CD4-positive, alpha-beta T cell treated with Interleukin-21 for 1 hour (primary cell): Measurements from ENCODE around the gene OR2AT4.
"Not testable (repeated sequence)": the region's sequence is repeated elsewhere in the genome, so short reads cannot be mapped to it uniquely, and the experiment has no call there.

Experiments
- DNase-seq: peaks from one replicate; pipeline ENCODE4 v3.0.0-alpha.2; 2020

Gene OR2AT4

DNA sequence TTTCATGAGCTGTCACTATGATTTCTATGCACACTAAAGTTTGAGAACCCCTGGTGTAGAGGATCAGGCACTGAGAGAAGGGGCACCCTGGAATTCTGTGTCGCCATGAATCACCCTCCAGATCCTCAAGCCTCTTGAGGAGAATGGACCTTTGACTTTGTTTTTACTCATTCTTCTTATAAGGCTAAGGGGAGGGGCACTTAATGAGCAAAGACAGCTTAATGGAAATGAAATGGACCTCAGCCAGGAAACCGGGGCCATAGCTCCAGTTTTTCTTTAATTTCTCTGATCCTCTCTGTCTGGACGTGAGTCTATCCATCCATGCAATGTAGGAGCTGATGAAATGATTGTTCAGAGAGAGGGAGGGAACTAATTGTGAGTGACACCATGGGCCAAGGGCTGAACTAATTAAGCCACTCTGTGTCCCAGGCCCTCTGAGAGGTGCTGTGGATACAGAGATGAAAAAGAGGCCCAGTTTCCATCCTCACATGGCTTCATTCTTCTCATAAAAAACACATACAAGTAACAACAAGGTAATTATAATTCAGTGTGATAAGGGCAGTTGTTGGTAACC, 32.8 kb downstream of the OR2AT4 start:
- no peak for DNase-seq

DNA sequence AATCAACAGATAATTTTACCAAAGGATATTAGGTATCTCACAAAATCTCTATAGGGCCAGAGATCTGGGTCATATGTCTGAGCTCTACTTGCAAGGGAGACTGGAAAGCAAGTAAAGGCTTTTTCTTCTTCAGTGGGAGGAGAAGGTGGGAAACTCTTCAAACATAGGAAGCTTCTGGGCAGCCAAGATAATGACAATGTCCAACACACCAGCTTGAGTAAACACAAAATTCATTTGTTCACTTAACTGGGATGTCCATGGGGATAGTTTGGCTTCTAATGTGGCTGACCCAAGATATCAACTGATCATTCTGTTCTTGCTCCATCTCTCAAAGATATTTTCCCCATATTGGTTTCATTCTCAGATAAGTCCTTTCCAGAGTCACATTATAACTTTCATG, 37.4 kb downstream of the OR2AT4 start:
- no peak for DNase-seq

DNA sequence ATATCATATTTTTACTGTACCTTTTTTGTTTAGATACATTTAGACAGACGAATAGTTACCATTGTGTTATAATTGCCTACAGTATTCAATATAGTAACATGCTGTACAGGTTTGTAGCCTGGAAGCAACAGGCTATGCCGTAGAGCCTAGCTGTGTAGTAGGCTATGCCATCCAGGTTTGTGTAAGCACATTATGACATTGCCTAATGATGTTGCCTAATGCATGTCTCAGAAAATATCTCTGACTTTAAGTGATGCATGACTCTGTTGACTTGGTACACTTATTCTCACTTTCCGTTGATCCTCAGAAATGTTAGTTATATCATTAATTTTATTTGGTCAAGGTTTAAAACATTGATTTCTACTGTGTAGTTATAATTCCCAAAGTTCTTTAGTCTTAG, 39.9 kb downstream of the OR2AT4 start:
- DNase-seq: no peak

DNA sequence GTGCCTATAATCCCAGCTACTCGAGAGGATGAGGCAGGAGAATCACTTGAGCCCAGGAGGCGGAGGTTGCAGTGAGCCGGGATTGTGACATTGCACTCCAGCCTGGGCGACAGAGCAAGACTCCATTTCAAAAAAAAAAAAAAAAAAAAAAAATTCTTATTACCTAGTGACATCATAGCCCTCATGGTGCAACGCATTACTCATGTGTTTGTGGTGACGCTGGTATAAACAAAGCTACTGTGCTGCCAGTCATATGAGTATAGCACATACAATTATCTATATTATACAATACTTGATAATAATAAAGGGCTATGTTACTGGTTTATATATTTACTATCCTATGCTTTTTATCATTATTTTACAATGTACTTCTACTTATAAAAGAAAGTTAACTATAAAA, 41.2 kb downstream of the OR2AT4 start:
- DNase-seq: no peak

DNA sequence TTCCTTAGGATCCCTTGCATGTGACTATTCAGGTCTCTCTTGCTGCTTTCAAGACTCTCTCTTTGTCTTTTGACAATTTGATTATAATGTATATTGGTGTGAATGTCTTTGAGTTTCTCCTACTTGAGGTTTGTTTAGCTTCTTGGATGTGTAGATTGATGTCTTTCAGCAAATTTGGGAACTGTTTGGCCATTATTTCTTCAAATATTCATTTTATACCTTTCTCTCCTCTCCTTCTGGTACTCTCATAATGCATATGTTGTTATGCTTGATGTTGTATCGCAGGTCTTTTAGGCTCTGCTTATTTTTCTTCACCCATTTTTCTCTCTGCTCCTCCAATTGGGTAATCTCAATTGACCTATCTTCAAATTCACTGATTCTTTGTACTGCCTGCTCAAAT, 44.2 kb downstream of the OR2AT4 start:
- DNase-seq: no peak

DNA sequence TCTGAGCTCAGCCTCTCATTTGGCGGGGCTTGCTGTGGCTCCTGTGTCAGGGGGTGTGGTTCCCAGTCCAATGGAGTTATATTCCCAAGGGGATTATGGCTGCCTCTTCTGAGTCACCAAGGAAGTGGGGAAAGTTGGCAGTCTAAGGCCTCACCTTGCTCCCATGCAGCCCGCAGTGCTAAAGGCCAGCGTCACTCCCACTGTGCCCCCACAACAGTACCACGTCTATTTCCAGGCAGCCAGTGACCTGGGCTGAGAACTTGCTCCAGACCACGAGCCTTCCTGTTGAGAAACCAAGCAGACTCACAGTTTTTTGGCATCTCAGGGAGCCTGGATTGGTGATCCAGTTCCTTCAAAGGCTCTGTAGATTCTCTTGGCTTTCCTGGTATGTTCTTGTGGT, 45.6 kb downstream of the OR2AT4 start:
- no peak for DNase-seq

DNA sequence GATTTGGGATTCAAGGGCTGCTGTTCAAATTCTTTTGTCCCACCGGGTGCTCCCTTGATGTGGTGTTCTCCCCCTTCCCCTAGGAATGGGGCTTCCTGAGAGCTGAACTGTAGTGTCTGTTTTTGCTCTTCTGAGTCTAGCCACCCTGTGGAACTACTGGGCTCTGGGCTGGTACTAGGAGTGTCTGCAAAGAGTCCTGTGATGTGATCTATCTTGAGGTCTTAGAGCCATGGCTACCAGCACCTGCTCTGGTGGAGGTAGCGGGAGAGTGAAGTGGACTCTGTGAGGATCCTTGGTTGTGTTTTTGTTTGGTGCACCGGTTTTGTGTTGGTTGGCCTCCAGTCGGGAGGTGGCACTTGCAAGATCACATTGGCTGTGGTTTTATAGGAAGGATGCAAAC, 46.2 kb downstream of the OR2AT4 start:
- DNase-seq: no peak

DNA sequence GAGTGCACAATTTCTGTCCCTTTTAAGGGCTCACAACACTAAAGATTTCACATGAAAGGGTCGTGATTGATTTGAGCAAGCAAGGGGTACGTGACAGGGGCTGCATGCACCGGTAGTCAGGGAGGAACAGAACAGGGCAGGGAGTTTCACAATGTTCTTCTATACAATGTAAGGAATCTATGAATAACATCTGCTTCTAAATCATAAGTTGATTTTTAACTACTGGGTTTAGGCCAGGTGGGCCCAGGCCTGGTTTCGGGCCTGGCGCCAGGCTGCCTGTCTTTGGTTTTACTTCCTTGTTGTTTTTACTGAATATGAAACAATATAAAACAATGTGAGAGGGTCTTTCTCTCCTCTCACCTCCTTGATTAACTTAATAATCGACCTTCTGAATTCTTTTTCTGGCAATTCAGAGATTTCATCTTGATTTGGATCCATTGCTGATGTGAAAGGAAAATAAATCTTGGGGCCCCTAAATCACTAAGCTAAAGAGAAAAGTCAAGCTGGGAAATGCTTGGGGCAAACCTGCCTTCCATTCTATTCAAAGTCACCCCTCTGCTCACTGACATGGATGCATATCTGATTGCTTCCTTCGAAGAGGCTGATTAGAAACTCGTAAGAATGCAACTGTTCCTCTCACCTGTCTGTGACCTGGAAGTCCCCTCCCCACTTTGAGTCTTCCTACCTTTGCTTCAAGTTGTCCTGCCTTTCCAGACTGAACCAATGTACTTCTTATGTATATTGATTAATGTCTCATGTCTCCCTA, 47.0 kb downstream of the OR2AT4 start:
- DNase-seq: not testable (repeated sequence)

DNA sequence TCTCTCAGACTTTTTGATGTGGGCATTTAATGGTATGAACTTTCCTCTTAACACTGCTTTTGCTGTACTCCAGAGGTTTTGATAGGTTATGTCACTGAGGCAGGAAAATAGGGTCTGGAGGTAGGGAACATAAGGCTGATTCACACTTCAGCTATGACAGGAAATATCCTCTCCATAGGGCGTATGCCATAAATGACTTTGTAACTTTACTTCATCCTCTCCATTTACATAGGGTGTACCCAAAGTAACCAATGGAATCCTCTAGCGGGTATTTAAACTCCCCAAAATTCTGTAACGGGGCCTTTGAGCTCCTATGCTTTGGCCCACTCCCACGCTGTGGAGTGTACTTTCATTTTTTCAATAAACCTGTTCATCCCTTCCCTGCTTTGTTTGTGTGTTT, 49.5 kb downstream of the OR2AT4 start:
- no peak for DNase-seq

DNA sequence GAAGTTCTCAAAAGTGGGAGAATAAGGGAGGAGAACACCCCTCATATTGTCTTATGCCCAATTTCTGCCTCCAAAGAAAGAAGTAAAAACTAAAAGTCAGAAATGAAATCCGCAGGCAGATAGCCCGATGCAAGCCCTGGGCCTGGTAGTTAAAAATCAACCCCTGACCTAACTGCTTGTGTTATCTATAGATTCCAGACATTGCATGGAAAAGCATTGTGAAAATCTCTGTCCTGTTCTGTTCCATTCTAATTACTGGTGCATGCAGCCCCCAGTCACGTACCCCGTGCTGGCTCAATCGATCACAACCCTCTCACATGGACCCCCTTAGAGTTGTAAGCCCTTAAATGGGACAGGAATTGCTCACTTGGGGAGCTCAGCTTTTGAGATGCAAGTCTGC, 50.0 kb downstream of the OR2AT4 start:
- DNase-seq: not testable (repeated sequence)

DNA sequence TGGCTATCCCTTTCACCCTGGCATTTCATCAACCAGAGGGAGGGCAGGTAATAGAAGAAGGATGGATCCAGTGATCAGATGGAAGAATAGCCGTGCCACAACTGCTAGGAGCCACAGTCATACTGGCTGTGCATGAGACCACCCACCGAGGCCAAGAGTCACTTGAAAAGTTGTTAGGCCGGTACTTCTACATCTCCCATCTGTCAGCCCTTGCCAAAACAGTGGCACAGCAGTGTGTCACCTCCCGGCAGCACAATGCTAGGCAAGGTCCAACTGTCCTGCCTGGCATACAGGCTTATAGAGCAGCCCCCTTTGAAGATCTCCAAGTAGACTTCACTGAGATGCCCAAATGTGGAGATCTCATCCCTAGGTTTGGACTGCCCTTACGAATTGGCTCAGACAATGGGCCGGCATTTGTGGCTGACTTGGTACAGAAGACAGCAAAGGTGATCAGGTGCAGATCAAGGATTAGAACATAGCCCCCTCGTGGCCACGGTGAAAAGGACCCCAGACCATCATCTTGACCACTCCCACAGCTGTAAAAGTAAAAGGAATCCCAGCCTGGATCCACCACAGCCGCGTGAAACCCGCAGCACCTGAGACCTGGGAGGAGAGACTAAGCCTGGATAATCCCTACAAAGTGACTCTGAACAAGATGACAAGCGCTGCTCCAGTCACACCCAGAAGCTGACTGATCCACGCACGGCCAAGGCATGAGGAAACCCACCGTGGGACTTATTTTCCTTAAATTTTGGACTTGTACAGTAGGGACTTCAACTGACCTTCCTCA, 52.1 kb downstream of the OR2AT4 start:
- DNase-seq: not testable (repeated sequence)

DNA sequence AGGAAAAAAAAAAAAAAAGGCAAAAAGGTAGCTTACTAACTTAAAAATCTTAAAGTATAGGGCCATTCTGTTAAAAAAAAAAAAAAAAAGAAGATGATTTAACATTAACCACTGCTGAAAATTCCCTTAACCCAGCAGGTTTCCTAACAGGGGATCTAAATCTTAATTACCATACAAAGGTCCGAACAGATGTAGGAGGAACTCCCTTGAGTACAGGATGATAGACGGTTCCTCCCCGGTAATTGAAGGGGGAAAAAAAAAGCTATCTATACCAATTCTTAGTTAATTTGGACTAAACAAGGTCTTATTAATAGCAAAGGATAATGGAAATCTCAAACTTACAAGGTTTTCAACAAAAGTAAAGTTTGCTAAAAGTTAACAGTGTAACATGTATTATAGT, 54.9 kb downstream of the OR2AT4 start:
- DNase-seq: not testable (repeated sequence)

DNA sequence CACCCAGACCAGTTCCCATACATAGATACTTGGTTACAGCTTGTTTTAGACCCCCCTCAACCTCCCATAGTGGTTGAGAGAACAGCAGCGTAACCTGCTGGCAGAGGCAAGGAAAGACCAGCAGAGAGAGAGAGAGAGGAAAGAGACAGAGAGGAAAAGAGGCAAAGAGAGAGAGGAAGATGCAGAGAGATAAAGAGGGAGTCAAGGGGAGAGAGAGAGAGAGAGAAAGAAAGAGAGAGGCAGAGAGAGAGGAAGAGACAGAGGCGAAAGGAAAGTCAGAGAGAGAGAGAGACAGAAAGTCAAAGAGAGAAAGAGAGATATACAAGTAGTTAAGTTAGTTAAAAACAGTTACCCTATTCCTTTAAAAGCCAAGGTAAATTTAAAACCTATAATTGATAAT, 55.4 kb downstream of the OR2AT4 start:
- DNase-seq: no peak

DNA sequence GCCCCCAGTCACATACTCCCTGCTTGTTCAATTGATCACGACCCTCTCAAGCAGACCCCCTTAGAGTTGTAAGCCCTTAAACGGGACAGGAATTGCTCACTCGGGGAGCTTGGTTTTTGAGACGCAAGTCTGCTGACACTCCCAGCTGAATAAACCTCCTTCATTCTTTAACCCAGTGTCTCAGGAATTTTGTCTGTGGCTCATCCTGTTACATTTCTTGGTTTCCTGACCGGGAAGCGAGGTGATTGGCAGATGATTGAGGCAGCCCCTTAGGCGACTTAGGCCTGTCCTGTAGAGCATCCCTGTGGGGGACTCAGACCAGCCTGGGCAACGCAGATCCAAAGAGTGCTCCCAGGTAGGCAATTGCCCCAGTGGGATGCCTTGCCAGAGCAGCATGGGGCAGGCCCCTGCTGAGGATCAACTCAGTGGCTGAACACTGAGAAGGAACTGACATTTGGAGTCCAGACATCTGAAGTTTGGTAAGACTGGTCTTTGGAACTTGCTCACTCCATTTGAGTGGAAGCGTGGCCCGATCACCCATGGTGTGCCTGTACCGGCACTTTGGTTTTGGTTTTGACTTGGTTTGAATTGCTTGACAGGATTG, 56.4 kb downstream of the OR2AT4 start:
- no peak for DNase-seq

DNA sequence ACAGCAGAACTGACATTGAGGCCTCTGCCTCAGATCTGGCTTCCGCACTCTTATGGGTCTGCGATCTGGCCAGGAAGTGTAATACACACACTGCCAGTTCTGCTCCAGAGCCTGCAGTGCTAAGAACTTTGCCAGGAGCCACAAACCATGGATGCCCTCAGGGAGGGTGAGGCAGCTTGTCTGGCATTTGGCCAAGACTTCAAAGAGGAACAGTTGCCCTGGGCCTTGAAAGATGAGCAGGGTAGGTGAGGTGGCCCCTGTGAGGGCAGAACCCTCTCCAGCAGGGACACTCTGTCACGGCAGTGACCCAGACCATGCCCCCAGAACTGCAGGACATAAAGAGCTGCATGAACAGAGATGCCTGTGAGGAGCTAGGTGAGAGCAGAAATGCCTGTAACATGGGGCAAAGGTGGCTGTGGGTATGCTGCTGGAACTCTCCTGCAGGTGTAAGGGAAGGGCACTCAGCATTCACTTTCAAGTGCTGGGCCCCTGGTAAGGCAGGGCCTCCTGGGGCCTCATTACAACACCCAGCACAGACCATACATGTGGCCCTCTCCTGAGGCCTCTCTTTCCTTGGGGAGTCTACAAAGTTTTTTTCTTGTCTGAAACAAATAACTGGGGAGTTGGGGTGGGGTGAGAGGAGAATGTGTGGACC, 60.6 kb downstream of the OR2AT4 start:
- no peak for DNase-seq

DNA sequence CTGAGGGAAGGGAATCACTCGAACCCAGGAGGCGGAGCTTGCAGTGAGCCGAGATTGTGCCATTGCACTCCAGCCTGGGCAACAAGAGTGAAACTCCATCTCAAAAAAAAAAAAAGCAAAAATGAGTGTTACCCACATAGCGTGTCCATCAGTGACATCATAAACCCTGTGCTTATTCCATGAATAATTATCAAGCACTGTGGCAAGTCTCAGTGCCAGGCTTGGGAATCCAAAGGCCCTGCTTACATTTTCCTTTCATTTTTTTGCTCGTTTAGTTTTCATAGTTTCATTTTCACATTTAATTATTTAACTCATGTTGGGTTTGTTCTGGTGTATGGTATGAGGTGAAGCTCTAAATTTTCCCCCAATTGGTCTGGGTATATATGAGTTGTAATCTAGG, 61.4 kb downstream of the OR2AT4 start:
- DNase-seq: no peak

DNA sequence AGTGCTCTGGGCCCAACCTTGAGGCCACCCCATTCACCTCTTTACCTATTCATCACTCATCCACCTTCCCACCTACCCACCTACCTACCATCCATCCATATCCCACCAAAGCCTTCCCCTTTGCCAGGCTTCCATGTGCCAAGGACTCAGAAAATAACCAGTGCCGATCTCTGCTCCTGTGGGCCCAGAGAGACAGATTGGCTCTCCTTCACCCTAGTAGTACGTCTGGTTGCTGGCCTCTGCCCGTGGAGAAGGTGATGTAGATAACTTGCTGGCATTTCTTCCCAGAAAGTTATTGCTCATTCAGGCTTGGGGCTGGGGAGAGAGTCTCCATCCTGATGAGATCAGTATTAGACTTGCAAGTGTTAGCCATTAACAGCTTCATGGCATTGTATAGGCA, 62.8 kb downstream of the OR2AT4 start:
- no peak for DNase-seq

DNA sequence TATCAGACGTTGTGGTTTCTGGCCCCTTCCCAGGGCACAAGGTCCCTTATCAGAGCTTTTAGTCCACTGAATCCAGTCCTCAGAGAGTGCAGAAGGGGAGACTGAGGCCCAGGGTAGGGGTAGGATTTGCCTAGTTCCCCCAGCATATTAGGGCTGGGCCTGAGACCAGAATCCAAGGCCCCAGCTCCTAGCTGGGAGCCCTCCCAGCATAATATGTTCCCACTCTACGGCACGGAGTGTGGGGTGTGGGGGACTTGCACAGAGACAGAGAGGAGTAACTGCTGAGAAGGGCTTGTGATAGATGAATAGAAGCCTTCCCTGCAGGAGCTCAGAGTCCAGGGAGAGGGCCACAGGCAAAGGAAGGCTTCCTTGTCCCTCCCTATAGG, 64.1 kb downstream of the OR2AT4 start:
- no peak for DNase-seq

DNA sequence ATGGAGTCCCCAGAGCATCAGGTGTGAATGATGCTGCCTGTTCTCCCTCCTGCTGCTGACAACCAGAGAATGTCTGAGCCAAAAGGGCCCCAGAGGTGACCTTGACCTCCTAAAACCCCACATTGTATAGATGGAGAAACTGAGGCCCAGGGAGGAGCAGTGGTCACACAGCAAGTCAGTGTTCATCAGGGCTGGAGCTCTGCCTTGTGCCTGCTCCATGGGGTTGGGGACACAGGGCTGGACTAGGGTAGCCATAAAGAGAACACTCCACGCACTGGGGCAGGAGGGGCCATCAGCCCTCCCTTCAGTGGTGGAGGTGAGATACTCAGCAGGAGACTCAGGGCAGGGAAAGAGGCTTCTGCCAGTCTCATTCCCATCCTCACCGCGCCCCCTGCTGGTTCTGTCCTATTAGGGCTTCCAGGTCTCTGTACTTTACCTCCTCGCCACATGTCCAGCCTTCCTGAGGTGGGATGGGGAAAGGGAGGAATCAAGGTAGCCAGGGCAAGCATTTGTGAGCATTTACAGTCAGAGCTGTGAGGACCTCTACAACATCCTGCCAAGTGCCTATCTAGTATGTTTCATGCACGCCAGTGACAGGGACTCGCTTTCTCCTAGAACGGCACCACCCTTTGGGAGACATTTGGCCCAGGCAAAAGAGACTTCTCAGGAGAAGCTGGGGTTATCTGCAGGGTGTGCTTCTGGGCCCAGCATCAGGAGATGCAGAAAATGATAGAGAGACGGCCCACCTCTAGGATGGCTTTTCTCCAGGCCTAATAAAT, 64.7 kb downstream of the OR2AT4 start:
- DNase-seq: peak; percentile 44
